UCSD-AML1 (cell line): ENCODE data around the gene MOB1A.
A peak's percentile ranks its signal among the peaks of the same experiment; 100 is the strongest.
"Not testable (repeated sequence)": the region's sequence is repeated elsewhere in the genome, so short reads cannot be mapped to it uniquely, and the experiment has no call there.

Experiments
- DNase-seq: peaks from one replicate; lab custom pipeline; 2025; ENCODE audit not compliant: unreplicated experiment; lab: John Stamatoyannopoulos, UW

Gene MOB1A

DNA sequence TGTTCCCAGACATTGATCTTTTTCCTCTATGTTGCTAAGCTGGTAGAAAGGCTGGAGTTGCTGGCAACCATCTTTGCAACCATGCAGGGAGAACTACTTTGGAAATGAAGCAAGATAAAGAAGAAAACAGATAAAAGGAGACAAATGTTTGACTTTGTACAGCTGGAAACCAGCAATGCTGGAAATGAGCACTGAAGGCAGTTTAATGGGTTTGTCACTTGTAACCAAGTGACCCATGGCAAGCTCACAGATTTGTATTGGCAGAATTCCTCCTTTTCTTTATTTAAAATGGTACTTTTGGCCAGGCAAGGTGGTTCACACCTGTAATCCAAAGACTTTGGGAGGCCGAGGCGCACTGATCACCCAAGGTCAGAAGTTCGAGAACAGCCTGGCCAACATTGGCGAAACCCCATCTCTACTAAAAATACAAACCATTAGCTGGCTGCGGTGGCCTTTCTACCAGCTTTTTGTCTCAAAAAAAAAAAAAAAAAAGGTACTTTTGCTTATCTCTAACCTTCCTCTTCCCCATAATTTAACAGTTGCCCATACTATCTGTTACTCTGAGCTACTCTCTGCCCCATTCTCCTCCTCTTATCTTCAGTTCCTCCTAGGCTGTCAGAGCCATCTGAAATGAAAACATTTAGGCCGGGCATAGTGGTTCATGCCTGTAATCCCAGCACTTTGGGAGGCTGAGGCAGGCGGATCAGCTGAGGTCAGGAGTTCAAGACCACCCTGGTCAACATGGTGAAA is 28.9 kb downstream of the MOB1A start:
- DNase-seq = no peak

DNA sequence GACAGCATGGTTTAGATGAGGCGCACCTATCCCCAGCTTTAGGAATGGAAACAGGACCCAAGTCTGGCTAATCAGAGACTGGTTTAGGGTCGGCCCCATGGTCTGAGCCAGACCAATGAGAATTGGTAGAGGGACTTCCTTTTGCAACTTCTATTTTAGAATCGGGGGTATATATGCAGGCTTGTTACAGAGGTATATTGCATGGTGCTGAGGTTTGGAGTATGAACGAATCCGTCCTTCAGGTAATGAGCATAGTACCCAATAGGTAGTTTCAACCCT is 29.5 kb downstream of the MOB1A start:
- no peak for DNase-seq

DNA sequence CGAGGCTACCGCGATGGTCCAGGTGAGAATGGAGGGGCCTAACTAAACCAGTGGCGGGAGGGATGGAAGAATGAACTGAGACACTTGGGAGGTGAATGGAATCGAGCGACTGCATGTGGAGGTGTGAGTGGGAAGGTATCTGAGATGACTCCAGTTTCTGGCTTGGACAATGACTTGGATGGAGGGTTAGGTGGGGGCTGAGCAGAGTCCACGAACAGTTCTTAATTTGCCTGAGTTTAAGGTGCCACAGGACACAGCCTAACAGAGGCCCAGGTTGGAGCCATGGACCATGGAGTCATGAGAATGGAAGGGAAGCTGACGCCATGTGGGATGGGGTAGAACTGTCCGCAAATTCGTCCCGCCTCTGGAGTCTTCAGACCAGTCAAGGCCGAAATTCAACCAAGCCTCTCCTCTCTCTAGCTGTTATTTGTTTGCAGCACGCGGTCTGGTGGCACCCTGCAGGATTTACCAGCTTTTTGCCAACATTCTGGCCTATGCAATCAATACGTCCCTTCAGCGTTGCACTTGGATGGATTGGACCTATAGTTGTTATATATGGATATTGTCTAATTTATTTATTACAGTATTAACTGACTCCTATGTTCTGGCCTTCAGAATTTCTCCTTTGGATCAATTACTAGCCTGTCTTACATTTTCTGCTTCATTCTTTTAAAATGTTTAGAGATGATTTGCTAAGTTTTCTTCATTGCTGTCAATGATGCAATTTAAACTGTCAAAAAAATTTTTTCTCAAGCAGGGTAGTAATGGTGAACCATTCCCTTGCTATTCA is 30.0 kb downstream of the MOB1A start:
- DNase-seq = no peak

DNA sequence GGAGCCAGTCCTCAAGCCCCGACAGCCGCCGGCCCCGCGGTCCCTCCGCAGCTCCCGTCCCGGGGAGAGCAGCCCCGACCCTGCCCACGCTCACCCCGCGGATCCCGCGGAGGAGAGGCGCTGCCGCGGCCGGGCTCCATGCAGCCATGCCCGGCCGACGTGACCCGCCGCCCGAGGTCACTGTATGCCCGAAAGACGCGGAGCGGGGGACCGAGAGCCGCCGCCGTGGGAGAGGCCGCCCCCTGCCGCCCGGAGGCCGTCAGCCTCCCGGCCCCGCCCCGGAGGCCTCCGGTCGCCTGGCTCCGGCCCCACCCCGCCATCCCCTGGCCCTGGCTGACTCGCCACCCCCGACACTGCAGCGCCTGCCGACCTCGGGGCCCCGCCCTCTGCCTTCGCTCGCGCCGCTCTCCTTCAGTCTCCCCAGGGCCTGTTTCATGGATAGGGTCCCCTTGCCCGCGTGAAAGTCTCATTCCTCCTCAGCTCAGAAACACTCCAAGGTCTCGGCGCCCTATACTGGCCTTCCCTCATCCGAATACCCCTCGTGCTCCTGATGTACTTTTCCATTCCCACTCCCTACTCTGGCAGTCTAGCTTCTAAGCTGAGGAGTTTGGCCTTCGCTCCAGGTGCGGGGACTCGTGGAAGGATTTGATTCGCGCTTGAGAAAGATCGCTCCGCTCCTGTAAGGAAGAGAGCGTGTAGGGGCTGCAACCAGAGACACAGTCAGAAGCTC is 30.8 kb downstream of the MOB1A start, which contains the start of gene BOLA3:
BOLA3 (minus strand) TSS at position 186 of the 730 bp plus-strand sequence; CDS start at position 148, 38 bp downstream.
- peak; percentile 90 for DNase-seq

DNA sequence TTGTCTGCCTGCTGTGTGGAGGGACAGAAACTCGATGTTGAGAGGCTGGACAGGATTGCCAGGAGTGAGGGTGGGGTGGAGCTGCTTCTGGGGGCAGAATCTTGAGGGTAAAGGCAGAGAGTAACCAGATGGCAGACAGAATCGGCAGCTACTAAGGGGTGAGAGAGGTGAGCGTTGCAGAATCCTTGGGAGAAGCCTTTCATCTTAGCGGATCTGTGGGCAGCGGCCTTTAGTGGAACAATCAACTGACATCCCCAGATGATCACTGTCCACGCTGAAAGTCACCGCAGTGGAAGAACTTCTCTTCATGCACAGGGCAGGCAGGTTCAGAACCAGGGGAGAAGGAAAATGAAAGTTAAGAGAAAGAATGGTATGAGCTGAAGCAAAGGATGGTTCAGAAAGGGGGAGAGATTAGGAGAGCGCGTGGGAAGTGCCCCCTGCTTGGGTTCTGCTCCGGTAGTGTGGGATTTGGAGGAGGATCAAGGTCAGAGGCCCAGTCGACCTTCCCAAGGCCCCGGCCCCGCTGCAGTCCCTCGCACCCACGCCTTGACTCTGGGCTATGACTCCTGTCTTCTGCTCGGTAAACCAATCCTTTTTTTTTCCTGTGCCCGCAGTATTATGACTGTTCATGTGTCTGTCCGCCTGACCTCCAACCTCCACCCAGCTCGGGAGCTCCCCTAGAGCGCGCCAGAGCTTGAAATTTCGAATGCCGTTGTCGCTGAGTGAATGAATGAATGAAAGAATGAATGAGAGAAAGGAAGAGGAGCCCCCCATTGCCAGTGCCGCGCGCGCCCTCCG is 31.6 kb downstream of the MOB1A start:
- no peak for DNase-seq

DNA sequence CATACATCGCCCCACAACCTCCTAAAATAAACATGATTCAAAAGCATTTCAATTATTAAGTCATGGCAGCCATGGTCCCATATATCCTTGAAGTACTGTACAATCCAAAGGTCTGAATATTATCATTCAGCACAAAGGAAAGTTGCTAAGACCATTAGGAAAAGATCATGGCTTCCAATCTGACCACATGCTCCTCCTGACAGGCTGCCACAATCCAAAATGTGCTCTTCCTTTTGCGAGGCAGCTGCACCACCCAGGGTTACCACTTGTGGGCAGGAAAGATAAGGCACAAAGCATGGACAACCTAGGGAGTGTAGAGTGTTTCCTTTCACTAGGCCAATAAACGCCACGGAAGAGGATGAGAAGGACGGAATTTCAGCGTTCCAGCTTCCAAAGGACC is 36.3 kb downstream of the MOB1A start:
- peak; percentile 34 for DNase-seq

DNA sequence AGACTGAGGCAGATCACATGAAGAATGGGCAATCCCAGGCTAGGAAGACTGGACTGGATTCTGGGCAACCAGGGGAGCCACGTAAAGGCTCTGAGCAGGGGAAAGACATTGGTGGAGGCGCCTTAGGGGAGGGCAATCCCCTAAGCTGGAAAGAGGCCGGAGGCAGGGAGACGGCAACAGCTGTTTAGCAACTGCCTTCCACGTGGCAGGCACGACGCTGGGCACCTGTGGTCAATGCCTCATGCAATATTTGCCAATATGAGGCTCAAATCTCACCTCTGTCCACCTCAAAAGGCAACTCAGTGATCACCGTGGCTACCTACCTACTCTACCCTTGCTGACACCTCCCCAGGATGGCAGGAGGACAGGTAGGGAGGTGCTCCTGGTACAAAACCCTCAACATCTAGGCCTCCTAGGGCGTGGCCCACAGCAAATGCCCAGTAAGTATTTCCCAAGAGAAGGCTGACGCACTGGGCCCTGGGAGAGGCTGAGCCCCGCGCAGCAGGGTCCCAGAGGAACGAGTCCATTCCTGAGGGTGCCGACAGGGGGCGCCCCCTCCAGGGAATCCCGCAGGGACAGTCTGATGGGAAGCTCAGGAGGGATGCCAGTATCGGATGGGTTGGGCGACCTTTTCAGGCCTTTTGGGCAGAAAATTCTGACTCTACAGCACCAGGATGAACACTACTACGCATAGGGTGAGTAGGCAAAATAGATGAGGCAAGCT is 39.9 kb downstream of the MOB1A start:
- no peak for DNase-seq

DNA sequence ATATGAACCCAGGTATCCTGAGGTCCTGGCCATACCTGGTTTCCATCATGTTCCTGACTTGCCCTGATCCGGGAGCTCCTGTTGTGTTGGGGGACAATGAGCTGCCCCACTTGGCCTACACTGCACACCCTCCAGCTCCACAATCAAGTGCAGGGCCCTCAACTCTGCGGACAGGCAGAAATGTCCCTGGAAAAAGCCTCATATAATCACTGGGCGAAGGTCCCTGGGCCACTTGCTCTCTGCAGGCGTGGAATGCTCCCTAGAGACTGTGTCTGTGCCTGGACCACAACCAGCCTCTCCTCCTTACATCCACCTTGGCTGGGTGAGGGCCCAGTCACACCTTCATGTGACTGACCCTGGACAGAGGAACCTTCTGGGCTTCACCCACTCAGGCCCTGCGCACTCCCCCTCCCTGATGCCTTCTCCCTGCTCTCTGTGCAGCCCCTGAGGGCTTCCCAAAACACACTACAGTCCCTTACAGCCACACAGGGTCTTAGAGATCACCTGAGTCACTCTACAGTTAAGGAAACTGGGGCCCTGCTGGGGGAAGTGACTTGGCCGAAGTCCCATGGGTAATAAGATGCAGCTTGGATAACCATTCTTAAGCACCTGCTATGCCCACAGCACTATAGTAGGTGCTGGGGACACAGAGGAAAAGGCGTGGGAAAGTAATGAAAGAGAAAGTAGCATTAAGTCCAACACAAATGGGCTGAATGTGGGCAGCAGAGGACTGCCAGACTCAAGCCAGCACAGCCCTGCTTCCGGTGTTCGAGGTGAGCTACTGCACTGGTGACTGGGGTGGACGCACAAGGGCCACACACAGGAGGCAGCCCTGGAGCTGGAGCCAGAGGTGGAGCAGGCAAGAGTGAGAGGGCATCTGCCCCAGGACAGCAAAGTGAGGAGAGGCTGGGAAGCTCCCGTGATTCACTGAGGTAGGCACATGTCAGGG is 40.8 kb downstream of the MOB1A start:
- DNase-seq = no peak

DNA sequence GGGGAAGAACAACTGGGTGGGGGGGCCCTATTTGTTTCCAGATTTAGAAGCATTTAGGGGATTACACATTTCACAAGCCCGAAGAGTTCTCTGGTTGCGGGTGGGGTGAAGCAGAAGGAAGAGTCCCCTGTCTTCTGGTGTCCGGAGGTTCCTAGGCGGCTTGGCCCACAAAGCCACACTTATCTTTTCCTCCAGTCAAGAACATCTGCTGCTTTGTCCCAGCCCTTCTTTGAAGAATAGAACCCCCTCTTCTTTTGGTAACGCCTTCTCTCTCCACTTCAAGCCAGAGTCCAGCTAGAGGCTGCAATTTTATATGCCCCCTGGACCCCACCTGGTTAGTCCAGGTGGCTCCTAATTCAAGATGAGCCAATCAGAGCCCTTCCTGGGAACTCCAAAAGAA is 46.8 kb downstream of the MOB1A start:
- no peak for DNase-seq

DNA sequence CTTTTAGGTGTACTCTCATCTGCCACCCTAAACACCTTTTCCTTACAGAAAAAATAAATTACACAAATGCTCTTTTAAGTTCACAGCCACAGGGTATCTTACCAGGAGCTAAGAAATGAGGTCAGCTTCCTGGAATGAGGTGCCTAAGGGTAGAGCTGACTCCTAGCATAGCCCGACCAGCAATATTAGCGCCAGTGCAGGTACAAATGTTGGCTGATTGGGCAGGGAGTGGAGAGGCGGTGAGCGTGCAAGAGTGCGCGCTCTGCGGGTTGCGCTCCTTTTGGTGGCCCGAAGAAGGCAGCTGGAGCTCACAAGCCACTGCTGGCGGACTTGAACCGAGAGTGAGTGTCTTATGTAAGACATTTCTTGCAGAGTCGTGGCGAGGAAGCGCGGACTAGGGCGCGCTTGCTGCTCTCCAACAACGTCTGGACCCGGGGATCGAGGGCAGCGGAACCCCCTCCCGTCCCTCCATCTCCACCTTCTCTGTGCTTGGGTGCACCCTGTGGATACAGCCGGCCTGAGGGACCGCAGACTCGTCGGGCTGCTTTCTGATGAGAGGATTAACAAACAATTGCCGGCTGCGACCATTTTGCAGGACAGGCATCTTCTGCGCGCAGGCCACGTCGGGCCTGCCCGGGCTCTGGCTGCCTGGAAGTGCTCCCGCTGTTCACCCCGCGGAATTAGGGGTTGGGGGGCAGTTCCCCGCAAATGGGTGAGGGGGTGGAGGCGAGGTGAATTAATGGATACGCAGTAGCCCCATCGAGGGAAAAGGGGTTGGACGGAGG is 48.3 kb downstream of the MOB1A start:
- DNase-seq = no peak

DNA sequence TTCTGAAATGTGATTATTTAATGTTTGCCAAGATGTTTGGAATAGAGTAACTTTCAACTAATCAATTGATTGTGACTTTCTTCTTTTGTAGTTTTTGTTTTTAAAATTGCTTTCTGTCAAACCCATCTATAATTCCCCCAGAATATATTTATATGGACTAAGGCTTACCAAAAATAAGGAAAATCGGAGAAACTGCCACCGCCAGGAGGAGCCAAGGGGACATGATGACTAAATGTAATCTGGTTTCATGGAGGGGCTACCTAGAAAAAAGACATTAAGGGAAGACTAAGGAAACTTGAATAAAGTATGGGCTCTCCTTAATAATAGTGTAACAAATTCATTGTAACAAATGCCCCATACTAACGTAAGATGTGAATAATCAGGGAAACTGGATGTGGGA is 50.5 kb downstream of the MOB1A start:
- DNase-seq = no peak

DNA sequence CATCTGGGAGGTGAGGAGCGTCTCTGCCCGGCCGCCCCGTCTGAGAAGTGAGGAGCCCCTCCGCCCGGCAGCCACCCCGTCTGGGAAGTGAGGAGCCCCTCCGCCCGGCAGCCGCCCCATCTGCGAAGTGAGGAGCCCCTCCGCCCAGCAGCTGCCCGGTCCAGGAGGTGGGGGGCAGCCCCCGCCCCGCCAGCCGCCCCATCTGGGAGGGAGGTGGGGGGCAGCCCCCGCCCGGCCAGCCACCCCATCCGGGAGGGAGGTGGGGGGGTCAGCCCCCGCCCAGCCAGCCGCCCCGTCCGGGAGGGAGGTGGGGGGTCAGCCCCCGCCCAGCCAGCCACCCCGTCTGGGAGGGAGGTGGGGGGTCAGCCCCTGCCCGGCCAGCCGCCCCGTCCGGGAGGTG is 54.7 kb downstream of the MOB1A start:
- DNase-seq = not testable (repeated sequence)

DNA sequence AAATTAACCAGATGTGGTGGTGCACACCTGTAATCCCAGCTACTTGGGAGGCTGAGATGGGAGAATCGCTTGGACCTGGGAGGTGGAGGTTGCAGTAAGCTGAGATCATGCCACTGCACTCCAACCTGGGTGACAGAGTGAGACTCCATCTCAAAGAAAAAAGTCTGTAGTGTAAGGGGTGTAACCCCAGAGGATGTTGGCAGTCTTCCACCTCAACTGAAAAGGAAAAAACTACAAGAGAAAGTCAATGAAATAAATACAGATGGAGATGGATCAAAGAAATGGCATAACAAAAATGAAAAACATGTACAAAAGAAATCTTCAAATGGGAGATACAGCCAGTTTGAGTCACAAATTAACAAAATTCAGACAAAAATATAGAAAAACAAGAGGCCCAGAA is 56.8 kb downstream of the MOB1A start:
- DNase-seq = not testable (repeated sequence)

DNA sequence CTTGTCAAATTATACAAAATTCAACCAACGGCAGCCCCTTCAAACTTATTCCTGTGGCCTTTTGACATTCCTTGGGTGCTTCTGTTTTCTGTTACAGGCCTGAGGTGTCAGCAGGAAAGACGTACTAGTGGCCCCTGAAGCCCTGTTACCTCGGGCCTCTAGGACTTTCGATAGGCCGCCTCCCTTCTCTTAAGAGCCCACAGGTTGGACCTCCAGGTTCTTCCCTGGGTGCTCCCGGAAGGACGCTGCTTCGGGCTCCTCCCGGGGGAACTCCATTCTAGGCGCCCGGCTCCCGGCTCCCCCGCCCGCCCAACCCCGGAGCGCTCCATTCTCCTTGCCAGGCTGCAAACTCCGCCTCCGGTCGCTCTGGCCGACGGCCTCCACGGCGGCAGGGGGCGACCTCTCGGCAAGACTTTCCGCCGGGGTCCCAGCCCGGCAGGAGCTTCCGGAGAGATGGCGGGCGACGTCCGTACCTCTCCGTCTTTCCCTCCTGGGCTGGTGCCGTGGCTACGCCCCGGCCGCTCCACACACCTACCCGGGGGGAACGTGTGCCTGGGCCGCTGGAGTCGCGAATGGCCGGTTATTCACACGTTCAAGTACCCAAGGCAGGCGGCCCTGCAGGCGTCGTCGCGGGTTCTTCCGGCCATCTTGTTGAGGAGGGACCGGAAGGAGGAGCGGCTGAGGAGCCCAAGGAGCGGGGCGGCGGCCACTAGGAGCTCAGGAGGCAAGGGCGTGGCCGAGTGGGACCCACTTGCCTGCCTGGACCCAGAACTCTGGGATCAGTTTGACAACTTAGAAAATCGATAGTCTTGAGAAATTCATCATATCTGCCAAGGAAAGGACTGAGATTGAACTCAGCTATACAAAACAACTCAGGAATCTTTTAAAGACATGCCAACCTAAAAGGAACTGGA is 58.5 kb downstream of the MOB1A start:
- DNase-seq = peak; percentile 94

DNA sequence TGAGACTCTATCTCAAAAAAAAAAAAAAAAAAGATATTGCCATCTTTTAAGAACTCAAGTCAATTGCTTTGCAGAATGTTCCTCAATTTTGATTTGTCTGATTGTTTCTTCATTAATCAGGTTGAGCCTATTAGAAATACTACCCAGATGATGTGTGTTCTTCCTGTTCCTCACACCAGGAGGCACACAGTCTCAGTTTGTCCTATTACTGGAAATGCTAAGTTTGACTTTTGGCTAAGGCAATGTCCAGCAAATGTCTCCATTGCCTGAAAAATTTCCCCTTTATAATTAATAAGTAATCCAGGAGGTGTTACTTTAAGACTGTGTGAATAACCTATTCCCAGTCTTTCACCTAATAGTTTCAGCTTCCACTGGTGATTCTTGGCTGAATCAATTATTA is 59.3 kb downstream of the MOB1A start:
- DNase-seq = no peak

DNA sequence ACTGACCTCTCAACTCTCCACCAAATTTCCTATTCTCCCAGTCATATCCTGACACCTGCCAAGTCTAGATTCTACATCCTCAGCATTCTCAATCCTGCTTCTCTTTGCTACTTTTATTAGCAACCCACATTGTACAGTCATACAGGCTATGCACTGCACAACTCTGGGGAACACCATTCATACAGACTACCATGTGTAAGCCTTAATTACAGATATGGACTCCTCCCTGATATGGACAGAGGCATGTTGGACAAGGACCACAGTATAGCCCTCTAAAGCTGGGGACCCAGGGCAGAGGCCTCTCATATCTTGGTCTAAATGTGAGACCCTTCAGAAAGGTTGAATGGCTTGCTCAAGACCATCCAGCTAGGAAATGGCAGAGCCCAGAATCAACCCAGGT is 67.3 kb downstream of the MOB1A start:
- no peak for DNase-seq

DNA sequence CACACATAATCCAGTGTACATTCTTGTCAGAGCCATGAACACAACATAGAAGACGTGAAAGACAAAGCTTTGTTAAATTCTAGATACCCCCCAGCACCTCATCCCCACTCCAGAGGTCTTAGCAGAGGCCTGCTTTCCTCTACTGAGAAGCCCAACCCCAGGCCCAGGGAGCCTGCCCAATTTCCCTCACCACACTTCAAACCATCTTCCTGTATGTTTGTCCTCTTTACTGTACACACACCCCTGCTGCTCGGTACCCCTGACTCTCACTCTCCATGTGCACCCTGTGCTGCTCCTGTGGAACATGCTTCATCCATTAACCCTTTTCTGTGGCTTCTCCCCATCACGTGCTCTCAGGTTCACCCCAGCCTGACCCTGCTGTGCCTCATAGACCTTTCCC is 68.1 kb downstream of the MOB1A start:
- no peak for DNase-seq

DNA sequence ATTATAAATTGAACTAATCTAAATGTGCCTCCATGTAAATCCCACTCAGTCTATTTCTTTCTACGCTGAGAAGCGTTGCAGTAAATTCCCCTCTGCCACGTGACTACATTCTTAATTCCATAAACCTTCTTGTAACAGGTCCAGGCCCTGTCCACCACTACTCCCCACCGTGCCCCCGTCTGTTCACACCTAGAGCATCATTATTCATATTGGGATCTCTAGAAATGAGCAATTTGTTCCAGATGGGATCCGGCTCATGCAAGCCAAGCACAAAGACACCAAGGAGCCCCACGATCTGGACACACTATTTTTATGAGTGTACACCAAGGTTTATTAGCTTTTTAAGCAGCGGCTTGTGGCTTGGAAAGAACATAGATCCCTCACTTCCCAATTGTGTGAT is 69.1 kb downstream of the MOB1A start:
- DNase-seq = no peak
